Measurements from ENCODE around the gene GNAT2. TPM values are rescaled to one million over a fixed set of nuclear protein-coding genes. Genes with fewer than 3 reads are reported as not detected.

GNAT2 gene
- total and polyA plus RNA-seq, 2 donors (not counting 3 experiments of a cell fraction or from before 2014, with no cell fraction given): not detected

- H3K36me3 ChIP-seq (ENCODE audit: control insufficient read depth in 2 of 2, extremely low read depth in 1 of 2, insufficient read depth in 2 of 2, low read length in 2 of 2): no peaks in the 10 kb centered on the region
- H2AFZ ChIP-seq (ENCODE audit: low read depth, low read length): no peak overlapping the region
- intact Hi-C loops (cut with micrococcal nuclease): no loop called here
- H3K9me3 ChIP-seq (replicated peaks; ENCODE audit: control insufficient read depth, insufficient read depth, low read length): no peaks in the 10 kb centered on the region
- ChIA-PET CTCF (interaction anchor here (0.8 to 5.6 kb wide), 13 partner anchors 11 to 379 kb away, joined by 3 to 144 read pairs (median 15); partner anchors contain the start of genes AHCYL1, GNAI3 and GSTM1), POLR2A (no interaction called here)
- H3K4me1 ChIP-seq (ENCODE audit: control insufficient read depth, extremely low read depth, insufficient read depth, low read length): peaks cover 2% of the 10 kb centered on the region
- H3K4me3 ChIP-seq (replicated peaks in 1 of 3; ENCODE audit: insufficient read depth in 1 of 3, low read depth in 1 of 3, low read length in 3 of 3): no peak overlapping the region
- dilution Hi-C loops (cut with MboI; ENCODE audit: extremely low pct_ligation_motif_present, low sequenced_read_pairs): no loop called here
- H3K27ac ChIP-seq (ENCODE audit: insufficient read depth, low read depth, low read length): no peak overlapping the region
- H3K9ac ChIP-seq (replicated peaks; ENCODE audit: extremely low read depth, insufficient read depth, low read length): no peak overlapping the region
- DNase-seq (ENCODE audit: low read depth, low spot score): no peak
- TF ChIP-seq FOS (IDR thresholded peaks at IDR 0.05; ENCODE audit: borderline replicate concordance, insufficient read depth, low read length): peak; percentile 8
- no peak for TF ChIP-seq POLR2A (IDR thresholded peaks at IDR 0.05; ENCODE audit: low read depth, low read length)
- TF ChIP-seq JUN (IDR thresholded peaks at IDR 0.05; ENCODE audit: borderline replicate concordance, insufficient read depth, insufficient read length, low read depth): no peak
- no peak for TF ChIP-seq GATA2 (IDR thresholded peaks at IDR 0.05; ENCODE audit: insufficient read depth, insufficient read length, low read depth, low read length)
- TF ChIP-seq MAX (IDR thresholded peaks at IDR 0.05; ENCODE audit: insufficient read depth, insufficient read length): no peak
- H3K4me2 ChIP-seq (ENCODE audit: insufficient read depth, low read length): no peak overlapping the region
- H4K20me1 ChIP-seq (replicated peaks; ENCODE audit: control insufficient read depth, extremely low read depth, insufficient read depth, low read length): no peaks in the 10 kb centered on the region
- no peaks in the 10 kb centered on the region for H3K9me1 ChIP-seq (replicated peaks; ENCODE audit: control insufficient read depth, extremely low read depth, insufficient read depth, low read length)
- peaks cover 16 to 23% of the 10 kb centered on the region in 2 experiments for H3K27me3 ChIP-seq (ENCODE audit: control insufficient read depth in 2 of 2, insufficient read depth in 2 of 2, low read length in 2 of 2)
- H3K79me2 ChIP-seq (ENCODE audit: control insufficient read depth, insufficient read depth, low read length): no peaks in the 10 kb centered on the region
- BruUV-seq (replicated peaks): no TSS peak
- FAIRE-seq: no peak
Measured at GRCh38 chr1:109650609-109651008, 31.2 kb upstream of the GNAT2 start.

GRCh38 chr1:109649491-109649914 is 30.1 kb upstream of the GNAT2 start:
- H3K4me3 ChIP-seq (replicated peaks in 1 of 3; ENCODE audit: insufficient read depth in 1 of 3, low read depth in 1 of 3, low read length in 3 of 3): peak overlapping the region; percentile 18 to 54 (median 37)
- H3K9me3 ChIP-seq (replicated peaks; ENCODE audit: control insufficient read depth, insufficient read depth, low read length): no peaks in the 10 kb centered on the region
- TF ChIP-seq EZH2 (IDR thresholded peaks at IDR 0.05; ENCODE audit: borderline replicate concordance, low read depth, low read length, severe bottlenecking) (no peak), POLR2A (IDR thresholded peaks at IDR 0.05; ENCODE audit: low read depth, low read length) (no peak), CTCF (IDR thresholded peaks at IDR 0.05; ENCODE audit: extremely low read depth in 1 of 2, insufficient read depth in 1 of 2, low read depth in 1 of 2, low read length in 2 of 2) (peak in 1 of 2 donors; percentile 27)
- FAIRE-seq (no peak), DNase-seq (ENCODE audit: low read depth, low spot score) (peak; percentile 60)
- peak overlapping the region; percentile 60 for H3K4me2 ChIP-seq (ENCODE audit: insufficient read depth, low read length)
- H3K36me3 ChIP-seq (ENCODE audit: control insufficient read depth in 2 of 2, extremely low read depth in 1 of 2, insufficient read depth in 2 of 2, low read length in 2 of 2): no peaks in the 10 kb centered on the region
- no peak overlapping the region for H3K27ac ChIP-seq (ENCODE audit: insufficient read depth, low read depth, low read length)
- BruUV-seq (replicated peaks): no TSS peak
- no peaks in the 10 kb centered on the region for H4K20me1 ChIP-seq (replicated peaks; ENCODE audit: control insufficient read depth, extremely low read depth, insufficient read depth, low read length)
- H3K9me1 ChIP-seq (replicated peaks; ENCODE audit: control insufficient read depth, extremely low read depth, insufficient read depth, low read length): no peaks in the 10 kb centered on the region
- no peak overlapping the region for H3K9ac ChIP-seq (replicated peaks; ENCODE audit: extremely low read depth, insufficient read depth, low read length)
- ChIA-PET CTCF (interaction anchor here (0.7 to 5.6 kb wide), 20 partner anchors 10 to 380 kb away, joined by 3 to 144 read pairs (median 6); partner anchors contain the start of genes AHCYL1, GNAI3 and GSTM1), POLR2A (interaction anchor here (0.6 kb wide), 1 partner anchor 143 kb away, joined by 3 read pairs; no protein-coding TSS in a partner anchor)
- no peaks in the 10 kb centered on the region for H3K79me2 ChIP-seq (ENCODE audit: control insufficient read depth, insufficient read depth, low read length)
- intact Hi-C loops (cut with micrococcal nuclease) (no loop called here), dilution Hi-C loops (cut with MboI; ENCODE audit: extremely low pct_ligation_motif_present, low sequenced_read_pairs) (no loop called here)
- H3K4me1 ChIP-seq (ENCODE audit: control insufficient read depth, extremely low read depth, insufficient read depth, low read length): no peaks in the 10 kb centered on the region
- H2AFZ ChIP-seq (ENCODE audit: low read depth, low read length): peak overlapping the region; percentile 69
- peaks cover 16 to 23% of the 10 kb centered on the region in 2 experiments for H3K27me3 ChIP-seq (ENCODE audit: control insufficient read depth in 2 of 2, insufficient read depth in 2 of 2, low read length in 2 of 2)

All from endothelial cell of umbilical vein (primary cell).